Prostate gland (tissue), 2 donors: ENCODE results near the gene PHLDB1. TPM values are rescaled to one million over a fixed set of nuclear protein-coding genes. Genes with fewer than 3 reads are reported as not detected.

Source experiments
- DNase-seq: peaks from one replicate; pipeline ENCODE4 v3.0.0-alpha.2; 2019; ENCODE audit warnings: low spot score
- H3K27ac ChIP-seq, 2 donors: fragments of 200-600 bp; sonication (generic); 2 replicates each; pipeline ENCODE4 v1.5.1; 2017 to 2019
- H3K27me3 ChIP-seq: fragments of 200-600 bp; sonication (generic); replicated peaks from 2 replicates; pipeline ENCODE4 v1.5.1; 2019; ENCODE audit not compliant: insufficient read depth
- H3K36me3 ChIP-seq, 2 donors: fragments of 200-600 bp; sonication (generic); 1 replicate in 1 of 2; 2 replicates in 1 of 2; pipeline versions ENCODE4 v1.5.1 to v1.8.1; 2017 to 2019
- H3K4me1 ChIP-seq: fragments of 200-600 bp; sonication (generic); replicated peaks from 2 replicates; pipeline ENCODE4 v1.5.1; 2019
- H3K4me3 ChIP-seq, 2 donors: fragments of 200-600 bp; sonication (generic); 2 replicates each; pipeline ENCODE4 v1.5.1; 2017 to 2019
- H3K9me3 ChIP-seq: fragments of 200-600 bp; sonication (generic); 2 replicates; pipeline ENCODE4 v1.5.1; 2017
- CTCF ChIP-seq, 4 experiments: fragments of 200-600 bp in 2 of 4; fragments of 450-650 bp in 2 of 4; sonication (generic) in 2 of 4; IDR thresholded peaks; 1 replicate in 3 of 4; 2 replicates in 1 of 4; pipeline ENCODE4 v1.5.1; 2016 to 2019; ENCODE audit warnings: antibody characterized with exemption in 4 of 4, mild to moderate bottlenecking in 2 of 4, moderate library complexity in 2 of 4
- POLR2A ChIP-seq: fragments of 450-650 bp; IDR thresholded peaks from one replicate; pipeline ENCODE4 v1.6.1; 2016; ENCODE audit warnings: antibody characterized with exemption, mild to moderate bottlenecking
- POLR2AphosphoS5 ChIP-seq: sonication (generic); formaldehyde crosslinking; IDR thresholded peaks from one replicate; pipeline ENCODE4 v1.6.1; 2017; ENCODE audit warnings: antibody characterized with exemption
- WGBS: methylation state at CpG from one replicate; pipeline ENCODE4 v1.1.5; 2018; 5-methylcytosine and 5-hydroxymethylcytosine counted together
- intact Hi-C: fragments of 100-400 bp; cut with DNase I; formaldehyde crosslinking; loops from one replicate; pipeline ENCODE4 v1.14.2; 2022
- total RNA-seq, 2 donors: library from RNA; depleted of rRNA; stranded (reverse); fragments of >200 nt; gene quantifications; one replicate each; pipeline ENCODE4 v1.1.0, GENCODE V29; 2016

The PHLDB1 gene
- total RNA-seq, 2 donors from 2014 or later: 74.5 to 113 TPM

DNA sequence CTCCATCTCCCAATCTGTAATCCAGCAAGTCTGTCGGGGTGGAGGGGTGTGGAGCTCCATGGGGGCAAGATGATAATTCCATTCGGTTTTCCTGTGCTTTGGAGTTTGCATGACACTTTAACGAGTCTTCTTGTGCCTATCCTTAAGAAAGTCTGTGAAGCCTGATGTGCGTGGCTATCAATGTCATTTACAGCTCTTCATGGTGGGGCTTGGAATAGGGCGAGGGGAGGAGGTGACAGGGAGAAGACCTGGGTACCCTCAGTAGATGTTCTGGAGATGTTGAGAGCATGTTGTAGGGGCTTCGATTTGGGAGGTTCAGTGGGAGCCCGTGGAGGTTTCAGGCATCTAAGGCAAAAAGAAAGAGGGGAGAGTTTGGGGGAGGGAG is 579 bp upstream of the PHLDB1 start:
- 71% methylated on average over 7 of the region's 7 CpGs for WGBS
- intact Hi-C loops: loop anchor here (5.0 kb wide), 1 partner anchor 50 kb away; no protein-coding TSS in a partner anchor
- Histone ChIP-seq H3K4me3 (no peak overlapping the region), H3K27me3 (no peaks in the 10 kb centered on the region), H3K36me3 (no peaks in the 10 kb centered on the region), H3K27ac (peak overlapping the region; percentile 41 to 68), H3K9me3 (no peaks in the 10 kb centered on the region), H3K4me1 (peaks cover 5% of the 10 kb centered on the region)
- no peak for DNase-seq
- TF ChIP-seq CTCF (IDR thresholded peaks at IDR 0.05) (no peak), POLR2AphosphoS5 (no peak), POLR2A (no peak)

GRCh38 chr11:118608360-118609227 is 1.2 kb downstream of the PHLDB1 start:
- Histone ChIP-seq H3K36me3 (no peaks in the 10 kb centered on the region), H3K27ac (peak overlapping the region; percentile 87 to 88), H3K4me3 (peak overlapping the region; percentile 60), H3K4me1 (peaks cover 5% of the 10 kb centered on the region), H3K9me3 (no peaks in the 10 kb centered on the region), H3K27me3 (no peaks in the 10 kb centered on the region)
- intact Hi-C loops: loop anchor here (5.0 kb wide), 1 partner anchor 49 kb away; no protein-coding TSS in a partner anchor
- no peak for DNase-seq
- WGBS: 25% methylated on average over 41 of the region's 69 CpGs
- peak; percentile 23 for TF ChIP-seq POLR2A
- no peak for TF ChIP-seq CTCF (IDR thresholded peaks at IDR 0.05)

DNA sequence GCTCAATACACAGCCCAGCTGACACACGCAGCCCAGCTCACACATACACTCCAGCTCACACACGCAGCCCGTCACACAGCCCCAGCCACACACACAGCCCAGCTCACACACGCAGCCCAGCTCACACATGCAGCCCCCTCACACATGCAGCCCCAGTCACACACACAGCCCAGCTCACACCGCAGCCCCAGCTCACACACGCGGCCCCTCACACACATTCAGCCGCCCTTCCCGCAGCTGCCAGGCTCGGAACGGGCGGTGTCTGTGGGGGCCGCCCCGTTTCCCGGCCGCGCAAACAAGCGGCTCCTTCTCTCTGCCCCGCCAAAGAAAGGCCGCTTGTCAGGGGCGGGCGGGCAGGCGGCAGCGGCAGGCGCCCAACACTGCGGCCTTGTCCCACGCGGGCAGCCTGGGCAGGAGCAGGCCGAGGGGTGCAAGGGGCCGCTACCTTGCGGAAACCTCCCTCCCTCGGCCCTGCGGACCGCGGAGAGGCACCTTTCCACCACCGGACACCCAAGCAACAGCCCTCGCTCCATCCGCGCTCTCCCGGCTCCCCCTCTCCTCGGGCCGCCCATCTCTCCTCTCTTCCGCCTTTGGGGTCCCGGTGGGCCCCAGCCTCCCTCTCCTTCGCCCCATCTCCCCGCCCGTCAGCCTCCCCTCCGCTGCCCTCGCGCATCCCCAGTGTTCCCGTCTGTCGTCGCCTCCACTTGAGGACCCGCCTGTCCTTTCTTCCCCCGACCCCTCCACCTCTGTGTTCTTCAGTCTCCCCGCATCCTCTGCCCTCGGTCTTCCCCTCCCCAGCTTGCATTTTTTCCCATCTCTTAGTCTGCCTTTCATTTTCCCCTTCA is 2.2 kb downstream of the PHLDB1 start:
- Histone ChIP-seq H3K36me3 (no peaks in the 10 kb centered on the region), H3K9me3 (no peaks in the 10 kb centered on the region), H3K27ac (peak overlapping the region; percentile 87 to 88), H3K4me1 (peaks cover 5% of the 10 kb centered on the region), H3K4me3 (peak overlapping the region; percentile 6 to 24), H3K27me3 (no peaks in the 10 kb centered on the region)
- TF ChIP-seq POLR2AphosphoS5: no peak
- no peak for TF ChIP-seq CTCF (IDR thresholded peaks at IDR 0.05)
- no peak for TF ChIP-seq POLR2A
- intact Hi-C loops: loop anchor here (5.0 kb wide), 1 partner anchor 48 kb away; no protein-coding TSS in a partner anchor
- 62% methylated on average over 57 of the region's 57 CpGs for WGBS
- DNase-seq: no peak

GRCh38 chr11:118610225-118610772 is 2.9 kb downstream of the PHLDB1 start:
- H3K4me1 ChIP-seq: peaks cover 5% of the 10 kb centered on the region

More at GRCh38 chr11:118610225-118610772, 2.9 kb downstream of the PHLDB1 start:
- no peak for TF ChIP-seq POLR2AphosphoS5
- TF ChIP-seq CTCF (IDR thresholded peaks at IDR 0.05): no peak
- no peak for TF ChIP-seq POLR2A
- H3K4me3 ChIP-seq: peak overlapping the region; percentile 19 to 24
- intact Hi-C loops: no loop called here
- no peaks in the 10 kb centered on the region for H3K27me3 ChIP-seq
- H3K27ac ChIP-seq: peak overlapping the region; percentile 87 to 88
- no peak for DNase-seq
- no peaks in the 10 kb centered on the region for H3K36me3 ChIP-seq
- no peaks in the 10 kb centered on the region for H3K9me3 ChIP-seq
- 59% methylated on average over 37 of the region's 42 CpGs for WGBS
